Breast epithelium (tissue), 4 donors: ENCODE measurements around the gene PCSK1. TPM values are rescaled to one million over a fixed set of nuclear protein-coding genes. Genes with fewer than 3 reads are reported as not detected.

Source experiments
- DNase-seq, 2 donors: peaks; one replicate each; pipeline ENCODE4 v3.0.0-alpha.2; 2019; ENCODE audit warnings: low spot score in 2 of 2
- H3K27ac ChIP-seq, 2 donors: fragments of 200-600 bp; sonication (generic) in 1 of 2; one replicate each; pipeline ENCODE4 v1.5.1; 2016 to 2019; ENCODE audit warnings: mild to moderate bottlenecking in 1 of 2
- H3K27me3 ChIP-seq, 2 donors: fragments of 200-600 bp; sonication (generic) in 1 of 2; one replicate each; pipeline versions ENCODE4 v1.5.1 to v1.6.0; 2017 to 2019; ENCODE audit warnings: control low read depth in 1 of 2, mild to moderate bottlenecking in 1 of 2
- H3K36me3 ChIP-seq: fragments of 200-600 bp; one replicate; pipeline ENCODE4 v1.5.1; 2019
- H3K4me1 ChIP-seq, 2 donors: fragments of 200-600 bp; sonication (generic); one replicate each; pipeline ENCODE4 v1.5.1; 2016 to 2019; ENCODE audit warnings: control low read depth in 1 of 2
- H3K4me3 ChIP-seq, 3 donors: fragments of 200-600 bp; sonication (generic); 1 replicate in 2 of 3; 2 replicates in 1 of 3; pipeline ENCODE4 v1.5.1; 2016 to 2019; ENCODE audit warnings: mild to moderate bottlenecking in 3 of 3, moderate library complexity in 2 of 3
- H3K9me3 ChIP-seq, 2 donors: fragments of 200-600 bp; sonication (generic) in 1 of 2; one replicate each; pipeline ENCODE4 v1.5.1; 2016 to 2019; ENCODE audit warnings: control low read depth in 1 of 2
- POLR2A ChIP-seq: fragments of 450-650 bp; IDR thresholded peaks from one replicate; pipeline ENCODE4 v1.6.1; 2016; ENCODE audit warnings: antibody characterized with exemption, mild to moderate bottlenecking, moderate library complexity
- POLR2AphosphoS5 ChIP-seq, 3 donors: sonication (generic); formaldehyde crosslinking; IDR thresholded peaks; one replicate each; pipeline ENCODE4 v1.6.1; 2017; ENCODE audit warnings: antibody characterized with exemption in 3 of 3
- intact Hi-C: fragments of 100-400 bp; cut with DNase I; formaldehyde crosslinking; loops from one replicate; pipeline ENCODE4 v1.15.1; 2023; ENCODE audit warnings: low total_unique reads
- total RNA-seq, 3 donors: library from RNA; depleted of rRNA; stranded (reverse); fragments of >200 nt; gene quantifications; one replicate each; pipeline ENCODE4 v1.1.0, GENCODE V29; 2016
- TF ChIP-seq, protein P1 (sequence below), 3 donors: fragments of 450-650 bp; IDR thresholded peaks; one replicate each; pipeline ENCODE4 v1.5.1; 2016 to 2017; ENCODE audit warnings: antibody characterized with exemption in 3 of 3, mild to moderate bottlenecking in 3 of 3, moderate library complexity in 3 of 3

The PCSK1 gene
- total RNA-seq, 3 donors from 2014 or later, result 0.59 to 5.6 (median 2.4) TPM

DNA sequence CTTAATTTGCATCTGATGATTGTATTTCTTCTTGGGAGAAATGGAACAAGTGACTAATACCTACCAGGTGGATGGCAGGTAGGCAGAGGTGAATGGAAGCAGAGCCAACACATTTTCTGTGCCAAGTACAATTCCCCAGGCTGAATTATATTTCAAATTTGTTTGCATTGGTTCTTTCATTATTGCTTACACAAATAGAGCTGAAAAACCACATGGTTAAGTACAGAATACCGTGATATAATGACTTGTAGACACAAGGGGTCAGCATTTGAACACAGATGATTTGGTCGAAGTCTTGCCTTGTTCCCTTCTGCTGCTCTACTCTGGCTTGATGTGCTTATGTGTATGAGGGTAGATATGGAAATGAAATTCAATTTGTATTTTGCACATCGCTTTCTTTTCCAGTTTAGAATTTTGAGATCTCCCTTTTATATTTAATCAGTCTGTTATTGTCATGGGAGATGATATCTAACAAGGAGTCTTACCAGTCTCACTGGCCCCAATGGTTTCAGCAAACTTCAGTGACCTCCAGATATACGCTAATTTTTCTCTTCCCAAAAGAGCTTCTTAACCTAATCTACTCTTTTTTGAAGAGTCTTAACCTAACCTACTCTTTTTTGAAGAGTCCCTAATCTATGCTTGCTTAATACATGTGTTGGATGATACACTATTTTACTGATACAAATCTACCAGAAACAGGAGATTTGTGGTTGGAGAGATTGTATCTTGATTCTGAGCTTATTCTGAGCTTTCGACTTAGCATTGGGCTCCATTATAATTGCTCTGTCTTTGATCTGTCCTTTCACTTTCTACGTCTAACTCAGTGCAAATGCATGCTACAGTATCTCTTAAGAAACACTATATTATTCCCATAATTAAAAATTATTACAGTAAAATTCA lies 88.1 kb downstream of the PCSK1 start:
- TF ChIP-seq POLR2AphosphoS5 (IDR thresholded peaks at IDR 0.05), result no peak
- TF ChIP-seq, protein P1, sequence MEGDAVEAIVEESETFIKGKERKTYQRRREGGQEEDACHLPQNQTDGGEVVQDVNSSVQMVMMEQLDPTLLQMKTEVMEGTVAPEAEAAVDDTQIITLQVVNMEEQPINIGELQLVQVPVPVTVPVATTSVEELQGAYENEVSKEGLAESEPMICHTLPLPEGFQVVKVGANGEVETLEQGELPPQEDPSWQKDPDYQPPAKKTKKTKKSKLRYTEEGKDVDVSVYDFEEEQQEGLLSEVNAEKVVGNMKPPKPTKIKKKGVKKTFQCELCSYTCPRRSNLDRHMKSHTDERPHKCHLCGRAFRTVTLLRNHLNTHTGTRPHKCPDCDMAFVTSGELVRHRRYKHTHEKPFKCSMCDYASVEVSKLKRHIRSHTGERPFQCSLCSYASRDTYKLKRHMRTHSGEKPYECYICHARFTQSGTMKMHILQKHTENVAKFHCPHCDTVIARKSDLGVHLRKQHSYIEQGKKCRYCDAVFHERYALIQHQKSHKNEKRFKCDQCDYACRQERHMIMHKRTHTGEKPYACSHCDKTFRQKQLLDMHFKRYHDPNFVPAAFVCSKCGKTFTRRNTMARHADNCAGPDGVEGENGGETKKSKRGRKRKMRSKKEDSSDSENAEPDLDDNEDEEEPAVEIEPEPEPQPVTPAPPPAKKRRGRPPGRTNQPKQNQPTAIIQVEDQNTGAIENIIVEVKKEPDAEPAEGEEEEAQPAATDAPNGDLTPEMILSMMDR (IDR thresholded peaks at IDR 0.05), result peak; percentile 45 to 72 (median 58)
- no peak for TF ChIP-seq POLR2A
- intact Hi-C loops, result no loop called here
- no peak for DNase-seq

DNA sequence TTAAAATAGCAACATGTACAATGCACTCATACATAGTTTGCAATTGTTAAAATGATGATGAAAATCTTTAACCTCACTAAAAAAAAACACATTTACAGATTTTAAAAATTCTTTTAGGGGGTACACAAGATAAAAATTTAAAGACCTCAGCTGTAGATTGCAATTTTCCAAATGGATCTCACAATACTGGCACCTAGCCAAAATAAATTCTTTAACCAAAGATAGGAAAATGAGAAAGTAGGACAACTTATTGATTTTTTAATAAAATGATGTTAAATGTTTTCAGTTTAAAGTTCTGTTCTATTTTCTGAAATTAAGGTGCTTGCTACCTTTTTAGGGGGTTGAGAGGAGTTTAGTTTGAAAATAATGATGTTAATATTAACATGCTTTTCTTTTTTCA lies 90.0 kb downstream of the PCSK1 start:
- intact Hi-C loops, result no loop called here
- Histone ChIP-seq H3K27ac (no peak overlapping the region), H3K9me3 (no peaks in the 10 kb centered on the region), H3K4me3 (no peak overlapping the region), H3K4me1 (peaks cover 0 to 5% of the 10 kb centered on the region in 2 donors), H3K27me3 (no peaks in the 10 kb centered on the region), H3K36me3 (no peaks in the 10 kb centered on the region)
- TF ChIP-seq, protein P1 (IDR thresholded peaks at IDR 0.05), result no peak
- no peak for TF ChIP-seq POLR2A
- TF ChIP-seq POLR2AphosphoS5 (IDR thresholded peaks at IDR 0.05), result no peak
- DNase-seq, result no peak

More for the DNA sequence above, 88.1 kb downstream of the PCSK1 start:
- H3K27ac ChIP-seq, result no peak overlapping the region
- no peak overlapping the region for H3K4me3 ChIP-seq
- H3K9me3 ChIP-seq, result no peaks in the 10 kb centered on the region
- H3K27me3 ChIP-seq, result no peaks in the 10 kb centered on the region
- H3K4me1 ChIP-seq, result peaks cover 0 to under 1% of the 10 kb centered on the region in 2 donors
- H3K36me3 ChIP-seq, result no peaks in the 10 kb centered on the region

DNA sequence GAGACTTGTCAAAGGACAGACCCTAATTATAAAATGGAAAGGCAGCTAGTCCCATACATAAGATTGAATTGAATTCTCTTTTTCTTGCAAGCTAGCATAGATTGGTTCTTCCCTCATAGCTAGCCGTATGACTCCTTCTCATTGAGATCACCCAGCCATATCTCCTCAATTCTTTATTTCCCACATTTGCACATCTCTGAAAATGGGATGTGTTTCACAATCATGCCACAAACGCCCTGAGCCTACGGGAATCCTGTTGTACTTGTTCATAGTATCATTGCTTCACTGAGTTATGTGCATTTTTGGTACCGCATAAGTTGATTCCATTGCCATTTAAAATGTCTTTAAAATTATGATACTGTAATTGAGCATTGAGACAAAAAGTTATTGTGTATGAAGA lies 90.5 kb downstream of the PCSK1 start:
- no peaks in the 10 kb centered on the region for H3K9me3 ChIP-seq
- H3K4me1 ChIP-seq, result peaks cover 0 to 5% of the 10 kb centered on the region in 2 donors
- no peaks in the 10 kb centered on the region for H3K27me3 ChIP-seq
- no peak for DNase-seq
- TF ChIP-seq POLR2AphosphoS5 (IDR thresholded peaks at IDR 0.05) (no peak), POLR2A (no peak)
- TF ChIP-seq, protein P1 (IDR thresholded peaks at IDR 0.05), result no peak
- intact Hi-C loops, result no loop called here
- H3K36me3 ChIP-seq, result no peaks in the 10 kb centered on the region
- H3K27ac ChIP-seq, result no peak overlapping the region
- no peak overlapping the region for H3K4me3 ChIP-seq

Other genes with a start within 250 kb of the PCSK1 start
- gene CAST, start 229.1 kb upstream of the PCSK1 start, total RNA-seq, result 100 to 1,000 TPM; 221 to 400 (median 287) TPM